ENCODE results near the gene JARID2. TPM values are rescaled to one million over a fixed set of nuclear protein-coding genes. Genes with fewer than 3 reads are reported as not detected.

The JARID2 gene
- total and polyA plus RNA-seq, 2 of the 4 experiments (the other 2 are of a cell fraction) = 9.6 to 12.9 TPM

- peak overlapping the region; percentile 46; the same call in 1 of the 2 replicates for H2BK20ac ChIP-seq (ENCODE audit: low read depth, low read length)
- peak overlapping the region; percentile 91 for H2AK5ac ChIP-seq (ENCODE audit: low read depth, low read length)
- H2AK9ac ChIP-seq (replicated peaks; ENCODE audit: low read depth, low read length, poor library complexity) = peak overlapping the region; percentile 68
- in situ Hi-C loops (cut with MboI; ENCODE audit: low sequenced_read_pairs) (loop anchor here (10.0 kb wide), 1 partner anchor 1033 kb away; no protein-coding TSS in a partner anchor), intact Hi-C loops (cut with micrococcal nuclease) (loop anchor here (1.0 to 10.0 kb wide), 4 partner anchors 143 to 505 kb away; no protein-coding TSS in a partner anchor), dilution Hi-C loops (cut with HindIII; ENCODE audit: low sequenced_read_pairs, unreplicated experiment) (no loop called here)
- peaks cover 41% of the 10 kb centered on the region for H4K20me1 ChIP-seq (ENCODE audit: insufficient read depth, low read length)
- peak overlapping the region; percentile 88; the same call in 1 of the 2 replicates for H3K23ac ChIP-seq (ENCODE audit: low read depth, low read length)
- H3K79me1 ChIP-seq (ENCODE audit: low read depth in 1 of 2, low read length in 2 of 2) = peaks cover 3 to 52% of the 10 kb centered on the region in 2 experiments; a peak in 2 of 4 replicates
- peak overlapping the region; percentile 60 for H3K56ac ChIP-seq (ENCODE audit: extremely low read depth, insufficient read depth, low read length)
- peak overlapping the region; percentile 75 for H2BK120ac ChIP-seq (ENCODE audit: low read depth, low read length)
- peaks cover 5% of the 10 kb centered on the region for H3K4me1 ChIP-seq (ENCODE audit: control insufficient read depth, insufficient read depth, low read length)
- H2AFZ ChIP-seq (replicated peaks; ENCODE audit: low read length, poor library complexity) = peak overlapping the region; percentile 89
- peak; percentile 15 for ATAC-seq (ENCODE audit: low read depth)
- peak overlapping the region; percentile 74 to 82; a peak in 3 of 4 replicates for H4K8ac ChIP-seq (ENCODE audit: low read depth in 2 of 2, low read length in 2 of 2)
- peaks cover 3% of the 10 kb centered on the region; the same call in 1 of the 2 replicates for H3K9me1 ChIP-seq (ENCODE audit: insufficient read depth, low read length)
- H3K27me3 ChIP-seq (ENCODE audit: control insufficient read depth, insufficient read depth, low read length) = no peaks in the 10 kb centered on the region
- peak overlapping the region; percentile 28 for H3K18ac ChIP-seq (ENCODE audit: low read depth, low read length)
- H3K27ac ChIP-seq (ENCODE audit: insufficient read depth, low read length) = peak overlapping the region; percentile 74
- H4K5ac ChIP-seq (ENCODE audit: low read depth, low read length) = 0 out of 2 replicates have a peak overlapping the region, but pooled peaks have one; percentile 1
- peak overlapping the region; percentile 69 for H3K4me3 ChIP-seq (ENCODE audit: insufficient read depth, low read depth, low read length)
- peak overlapping the region; percentile 96 for H3K9ac ChIP-seq (ENCODE audit: low read depth, low read length)
- POLR2A ChIA-PET (ENCODE audit: unreplicated experiment) = interaction anchor here (0.6 to 0.7 kb wide), 2 partner anchors 139 to 1040 kb away, joined by 5 to 12 read pairs; no protein-coding TSS in a partner anchor
- no peaks in the 10 kb centered on the region for H3K9me3 ChIP-seq (ENCODE audit: control insufficient read depth, insufficient read depth, low read length)
- H3K36me3 ChIP-seq (ENCODE audit: control insufficient read depth, insufficient read depth, low read length) = no peaks in the 10 kb centered on the region
- H3K14ac ChIP-seq (replicated peaks; ENCODE audit: low read depth, low read length) = peak overlapping the region; percentile 83
- CTCF ChIA-PET = interaction anchor here (0.6 to 1.0 kb wide), 5 partner anchors 76 to 1120 kb away, joined by 3 to 4 read pairs (median 3); no protein-coding TSS in a partner anchor
- H4K91ac ChIP-seq (ENCODE audit: insufficient read depth, low read depth, low read length) = peak overlapping the region; percentile 86
- 0% methylated on average over 13 of the region's 75 CpGs; no CpG with 5 or more reads in 1 of the 2 experiments for WGBS, 2 experiments (ENCODE audit: extremely low coverage in 2 of 2, insufficient read length in 1 of 2)
- H2BK5ac ChIP-seq (ENCODE audit: low read depth, low read length, poor library complexity, severe bottlenecking) = peak overlapping the region; percentile 87
- no peak overlapping the region; the same call in 2 of the 3 replicates for H2BK15ac ChIP-seq (ENCODE audit: low read depth, low read length)
- peak overlapping the region; percentile 89 for H3K4ac ChIP-seq (ENCODE audit: low read depth, low read length)
- DNase-seq = peak; percentile 62
- H3K4me2 ChIP-seq (ENCODE audit: low read depth, low read length) = peak overlapping the region; percentile 91
- no TSS peak for BruUV-seq (replicated peaks)
- TF ChIP-seq SMC3 (IDR thresholded peaks at IDR 0.05; ENCODE audit: low read depth, low read length) (no peak; the same call in 1 of the 2 replicates), POLR2A (IDR thresholded peaks at IDR 0.05; ENCODE audit: low read depth, low read length) (peak; percentile 83), RAD21 (IDR thresholded peaks at IDR 0.05; ENCODE audit: low read length) (peak; percentile 20; the same call in 1 of the 2 replicates), BHLHE40 (IDR thresholded peaks at IDR 0.05; ENCODE audit: low read depth, low read length) (no peak), ELK1 (IDR thresholded peaks at IDR 0.05; ENCODE audit: borderline replicate concordance, low read depth, low read length) (no peak), NFE2L2 (IDR thresholded peaks at IDR 0.05; ENCODE audit: low read depth, low read length) (no peak), MAFK (IDR thresholded peaks at IDR 0.05; ENCODE audit: low read depth, low read length) (no peak), MAZ (IDR thresholded peaks at IDR 0.05; ENCODE audit: borderline replicate concordance, low read depth, low read length) (no peak), RCOR1 (IDR thresholded peaks at IDR 0.05; ENCODE audit: insufficient replicate concordance, low read length) (no peak), FOS (IDR thresholded peaks at IDR 0.05; ENCODE audit: low read depth, low read length) (no peak), CHD1 (IDR thresholded peaks at IDR 0.05; ENCODE audit: low read depth, low read length) (peak; percentile 96; the same call in 1 of the 2 replicates), RFX5 (IDR thresholded peaks at IDR 0.05; ENCODE audit: low read depth, low read length) (no peak), MXI1 (IDR thresholded peaks at IDR 0.05; ENCODE audit: borderline replicate concordance, low read depth, low read length) (peak; percentile 68; the same call in 1 of the 2 replicates)
These were observed 1.9 kb downstream of the JARID2 start for GRCh38 chr6:15247500-15248450.
